Measurements from ENCODE around the gene NOP14.

- TF ChIP-seq POLR2A (IDR thresholded peaks at IDR 0.05; ENCODE audit: low read depth) (no peak), CTCF (IDR thresholded peaks at IDR 0.05) (no peak), EP300 (IDR thresholded peaks at IDR 0.05) (no peak)
Measured at GRCh38 chr4:2942532-2943363, 20.5 kb downstream of the NOP14 start.
